Right lobe of liver (tissue), 6 donors: Measurements from ENCODE around the gene ZNF134. TPM values are rescaled to one million over a fixed set of nuclear protein-coding genes. Genes with fewer than 3 reads are reported as not detected.

Source experiments
- ATAC-seq, 4 donors: fragments of 200-7000 bp; cut with Tn5 transposase; one replicate each; pipeline ENCODE4 v1.9.1; 2020; ENCODE audit warnings: mild to moderate bottlenecking in 4 of 4, moderate library complexity in 4 of 4
- DNase-seq, 3 donors: peaks; one replicate each; pipeline ENCODE4 v3.0.0-alpha.2; 2020
- H3K27ac ChIP-seq, 3 donors: fragments of 200-600 bp; one replicate each; pipeline ENCODE4 v1.8.0; 2022
- H3K27me3 ChIP-seq, 2 donors: fragments of 200-600 bp; one replicate each; pipeline ENCODE4 v1.8.0; 2022
- H3K36me3 ChIP-seq, 4 donors: fragments of 200-600 bp; sonication (generic) in 1 of 4; one replicate each; pipeline versions ENCODE4 v1.5.1 to v1.8.0; 2017 to 2022; ENCODE audit warnings: control low read depth in 1 of 4
- H3K4me1 ChIP-seq, 4 donors: fragments of 200-600 bp; sonication (generic) in 1 of 4; one replicate each; pipeline versions ENCODE4 v1.5.1 to v1.8.0; 2017 to 2022; ENCODE audit warnings: control low read depth in 1 of 4
- H3K4me3 ChIP-seq, 3 donors: fragments of 200-600 bp; one replicate each; pipeline ENCODE4 v1.8.0; 2022
- H3K9me3 ChIP-seq, 4 donors: fragments of 200-600 bp; sonication (generic) in 1 of 4; one replicate each; pipeline versions ENCODE4 v1.5.1 to v1.8.0; 2017 to 2022; ENCODE audit warnings: control low read depth in 1 of 4
- POLR2A ChIP-seq: fragments of 450-650 bp; IDR thresholded peaks from one replicate; pipeline ENCODE4 v1.6.1; 2017; ENCODE audit warnings: antibody characterized with exemption, mild to moderate bottlenecking
- WGBS: methylation state at CpG from one replicate; pipeline ENCODE4 v1.1.6; 2018; ENCODE audit warnings: low coverage, low lambda C conversion rate; ENCODE audit not compliant: insufficient coverage; ENCODE audit errors: missing lambda C conversion rate; 5-methylcytosine and 5-hydroxymethylcytosine counted together
- intact Hi-C, 2 donors: fragments of 100-400 bp; cut with DNase I; formaldehyde crosslinking; loops; one replicate each; pipeline versions ENCODE4 v1.11.2 to v1.14.1; 2022
- total RNA-seq, 6 experiments: library from RNA; depleted of rRNA in 2 of 6; stranded (reverse); fragments of >200 nt in 2 of 6; fragmentation: NEBNext Ultra II Directional in 3 of 6; extraction: Animal tissue kit (Norgen Biotek cat#: 25700) in 3 of 6; gene quantifications; one replicate each; pipeline versions ENCODE4 v1.1.0 to v1.2.4, GENCODE V29; 2016 to 2023
- TF ChIP-seq, protein P1 (sequence below), 4 donors: fragments of 200-600 bp in 3 of 4; fragments of 450-650 bp in 1 of 4; IDR thresholded peaks; one replicate each; pipeline versions ENCODE4 v1.5.1 to v1.8.0; 2016 to 2022; ENCODE audit warnings: antibody characterized with exemption in 4 of 4, mild to moderate bottlenecking in 2 of 4
- donor health status: DM: no; HTN: yes; CAD: no.
- donor health status: DM: no; HTN: no; CAD: no.
- donor health status: DM: no; HTN: no; CAD: no.
- donor health status: DM: no; HTN: yes; CAD: no.
- donor health status: DM: no; HTN: yes; CAD: no.

ZNF134 gene
- total RNA-seq, 6 experiments from 2014 or later = 3.6 to 8.9 (median 5.0) TPM

DNA sequence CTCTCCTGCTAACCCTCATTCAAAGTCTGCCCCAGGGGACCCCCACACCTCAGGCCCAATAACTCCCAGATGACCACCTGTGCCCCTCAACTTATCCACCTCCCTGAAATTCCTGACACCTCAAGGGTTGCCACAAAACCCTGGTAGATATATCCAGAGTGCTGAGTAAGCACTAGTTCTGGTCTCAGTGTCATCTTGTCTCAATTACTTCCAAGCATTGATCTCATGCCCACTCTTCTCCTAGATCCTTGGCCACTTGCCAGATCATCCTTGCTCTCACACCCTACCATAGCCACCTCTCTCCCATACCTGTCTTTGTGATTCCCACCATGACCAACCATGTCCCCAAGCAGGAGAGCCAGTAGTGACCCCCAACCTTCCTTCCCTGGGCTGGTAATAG, 37.4 kb upstream of the ZNF134 start:
- no peak for TF ChIP-seq POLR2A
- TF ChIP-seq, protein P1, sequence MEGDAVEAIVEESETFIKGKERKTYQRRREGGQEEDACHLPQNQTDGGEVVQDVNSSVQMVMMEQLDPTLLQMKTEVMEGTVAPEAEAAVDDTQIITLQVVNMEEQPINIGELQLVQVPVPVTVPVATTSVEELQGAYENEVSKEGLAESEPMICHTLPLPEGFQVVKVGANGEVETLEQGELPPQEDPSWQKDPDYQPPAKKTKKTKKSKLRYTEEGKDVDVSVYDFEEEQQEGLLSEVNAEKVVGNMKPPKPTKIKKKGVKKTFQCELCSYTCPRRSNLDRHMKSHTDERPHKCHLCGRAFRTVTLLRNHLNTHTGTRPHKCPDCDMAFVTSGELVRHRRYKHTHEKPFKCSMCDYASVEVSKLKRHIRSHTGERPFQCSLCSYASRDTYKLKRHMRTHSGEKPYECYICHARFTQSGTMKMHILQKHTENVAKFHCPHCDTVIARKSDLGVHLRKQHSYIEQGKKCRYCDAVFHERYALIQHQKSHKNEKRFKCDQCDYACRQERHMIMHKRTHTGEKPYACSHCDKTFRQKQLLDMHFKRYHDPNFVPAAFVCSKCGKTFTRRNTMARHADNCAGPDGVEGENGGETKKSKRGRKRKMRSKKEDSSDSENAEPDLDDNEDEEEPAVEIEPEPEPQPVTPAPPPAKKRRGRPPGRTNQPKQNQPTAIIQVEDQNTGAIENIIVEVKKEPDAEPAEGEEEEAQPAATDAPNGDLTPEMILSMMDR (IDR thresholded peaks at IDR 0.05) = no peak
- intact Hi-C loops = no loop called here
- H3K4me1 ChIP-seq = peaks cover 0 to 6% (median 0%) of the 10 kb centered on the region in 4 donors
- peaks cover 0 to 35% (median 12%) of the 10 kb centered on the region in 4 donors for H3K9me3 ChIP-seq
- ATAC-seq (no peak), DNase-seq (no peak)
- H3K4me3 ChIP-seq = no peak overlapping the region
- no peak overlapping the region for H3K27ac ChIP-seq
- H3K27me3 ChIP-seq = no peaks in the 10 kb centered on the region
- peaks cover 0 to 38% (median 11%) of the 10 kb centered on the region in 4 donors for H3K36me3 ChIP-seq

DNA sequence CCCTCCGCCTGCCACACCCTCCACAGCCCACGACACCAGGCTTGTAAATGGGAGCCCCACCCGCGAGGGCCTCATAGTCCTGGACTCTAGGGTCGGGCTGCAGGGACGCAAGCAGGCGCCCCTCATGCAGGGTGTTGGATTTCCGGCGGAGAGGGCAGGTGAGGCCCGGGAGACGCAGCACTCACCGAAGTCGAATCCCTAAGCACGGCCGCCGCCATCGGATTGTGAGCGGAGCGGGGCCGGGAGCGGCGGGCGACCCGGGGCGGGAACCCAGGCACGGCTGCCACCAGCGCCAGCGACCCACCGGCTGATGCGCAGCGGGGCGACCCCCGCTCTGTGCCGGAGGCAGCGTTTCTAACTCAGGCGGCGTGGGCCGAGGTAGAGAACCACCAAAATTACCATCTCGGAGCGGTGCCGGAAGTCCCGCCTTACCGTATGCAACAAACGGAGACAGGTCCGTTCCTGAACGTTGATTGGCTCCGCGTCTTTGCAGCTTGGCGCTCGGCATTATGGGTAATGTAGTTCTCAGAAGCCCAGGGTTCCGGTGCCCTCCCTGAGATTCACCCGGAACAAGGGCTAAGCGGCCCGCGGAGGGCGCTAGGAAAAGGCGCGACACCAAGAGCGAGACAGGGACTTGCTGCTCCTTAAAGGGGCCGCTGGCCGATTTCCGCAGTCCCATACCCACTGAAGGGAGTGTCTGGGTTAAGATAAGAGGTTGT, 35.4 kb upstream of the ZNF134 start, which contains the start of gene ZNF416:
ZNF416 (minus strand) TSS at position 425 of the 719 bp plus-strand sequence; CDS start at position 218, 207 bp downstream.
- peak; percentile 94 to 98 (median 98) for DNase-seq
- H3K27ac ChIP-seq = peak within 1 kb of the TSS in 1 of 3 donors; percentile 48
- peak within 1 kb of the TSS; percentile 96 to 100 (median 96) for H3K4me3 ChIP-seq
- H3K27me3 ChIP-seq = no peaks in the 10 kb centered on the region
- 0% methylated on average over 14 of the region's 62 CpGs for WGBS
- H3K36me3 ChIP-seq = peaks cover 0 to 22% (median 7%) of the 10 kb centered on the region in 4 donors
- TF ChIP-seq POLR2A = no peak
- TF ChIP-seq, protein P1 (IDR thresholded peaks at IDR 0.05) = peak in 3 of 4 donors; percentile 11 to 23 (median 19)
- H3K9me3 ChIP-seq = peaks cover 0 to 15% (median 7%) of the 10 kb centered on the region in 4 donors
- peak; percentile 98 to 100 (median 100) for ATAC-seq
- H3K4me1 ChIP-seq = peaks cover 0 to 6% (median 0%) of the 10 kb centered on the region in 4 donors
- intact Hi-C loops = no loop called here

DNA sequence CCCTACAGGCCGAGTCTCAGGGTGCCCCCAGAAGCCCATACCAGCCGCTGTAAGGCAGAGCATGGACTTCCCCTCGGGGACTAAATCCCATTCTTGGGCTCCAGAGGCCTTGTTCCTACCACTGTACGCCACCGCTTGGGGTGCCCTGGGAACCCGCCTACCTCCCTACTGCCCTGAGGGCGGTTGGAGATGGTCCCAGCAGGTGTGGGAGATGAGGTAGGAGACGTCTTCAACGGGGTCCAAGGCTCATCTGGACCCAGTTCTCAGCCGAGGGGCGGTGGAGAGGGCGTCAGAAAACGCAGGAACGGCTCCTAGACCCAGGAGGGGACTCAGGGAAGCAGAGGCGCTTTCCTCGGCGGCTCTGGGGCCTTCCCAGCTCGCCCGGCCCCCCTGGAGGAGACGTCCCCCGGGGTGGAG, 30.9 kb upstream of the ZNF134 start:
- Histone ChIP-seq H3K4me1 (peaks cover 0 to under 1% (median 0%) of the 10 kb centered on the region in 4 donors), H3K36me3 (no peaks in the 10 kb centered on the region), H3K9me3 (peaks cover 0 to 3% (median 0%) of the 10 kb centered on the region in 4 donors), H3K4me3 (no peak overlapping the region), H3K27me3 (no peaks in the 10 kb centered on the region), H3K27ac (no peak overlapping the region)
- WGBS = 34% methylated on average over 8 of the region's 21 CpGs
- TF ChIP-seq, protein P1 (IDR thresholded peaks at IDR 0.05) = no peak
- TF ChIP-seq POLR2A = no peak
- ATAC-seq (no peak), DNase-seq (peak in 1 of 3 donors; percentile 44)
- intact Hi-C loops = no loop called here

DNA sequence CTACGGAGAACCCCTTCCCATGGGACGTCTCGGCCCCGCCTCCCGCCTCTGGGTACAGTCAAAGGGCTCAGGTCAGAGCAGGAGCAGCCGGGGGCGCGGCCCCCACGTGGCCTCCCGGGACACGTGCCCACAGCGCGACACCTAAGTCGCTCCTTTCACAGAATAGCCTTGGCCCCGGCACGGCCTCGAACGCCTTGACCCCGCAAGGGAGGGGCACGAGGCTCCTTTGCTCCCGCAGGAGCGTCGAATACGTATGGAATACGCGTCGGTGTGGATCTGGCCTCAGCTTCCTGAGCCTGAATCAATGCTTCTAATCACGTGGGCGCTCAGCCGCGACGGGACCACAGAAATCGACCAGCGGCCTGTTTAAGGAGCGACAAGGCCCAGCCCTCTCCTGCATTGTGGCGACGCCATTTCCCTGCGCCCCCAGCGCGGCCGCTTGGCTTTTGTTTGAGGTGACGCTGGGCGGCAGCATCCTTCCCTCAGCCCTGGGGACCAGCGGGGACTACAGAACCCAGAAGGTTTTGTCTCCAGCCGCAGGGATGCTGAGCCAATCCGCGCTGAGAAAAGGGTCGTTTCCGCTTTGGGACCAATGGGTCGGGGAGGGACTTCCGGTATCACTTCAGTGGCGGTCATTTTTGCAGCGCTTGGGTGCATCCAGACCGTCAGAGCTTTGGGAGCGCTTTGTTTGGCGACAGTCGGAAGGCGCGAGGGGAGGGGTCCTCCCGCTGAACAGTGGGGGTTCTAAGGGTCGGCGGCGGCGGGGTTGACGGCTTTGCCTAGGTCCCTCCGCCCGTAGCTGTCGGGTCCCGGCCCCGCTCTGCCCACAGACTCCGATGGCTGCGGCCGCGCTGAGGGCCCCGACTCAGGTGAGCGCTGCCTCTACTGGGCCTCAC, 30.3 kb upstream of the ZNF134 start, which contains the start of gene ZIK1:
ZIK1 (plus strand) TSS at position 625 of the 896 bp plus-strand sequence; CDS start at position 837, 212 bp downstream.
- DNase-seq = peak; percentile 71 to 83 (median 78)
- 2% methylated on average over 22 of the region's 76 CpGs for WGBS
- TF ChIP-seq, protein P1 (IDR thresholded peaks at IDR 0.05) = no peak
- no peak for TF ChIP-seq POLR2A
- peak; percentile 78 to 89 (median 84) for ATAC-seq
- Histone ChIP-seq H3K9me3 (peaks cover 0 to 3% (median 0%) of the 10 kb centered on the region in 4 donors), H3K36me3 (no peaks in the 10 kb centered on the region), H3K4me1 (no peaks in the 10 kb centered on the region), H3K27ac (no peak within 1 kb of the TSS), H3K4me3 (peak within 1 kb of the TSS; percentile 38 to 55 (median 48)), H3K27me3 (no peaks in the 10 kb centered on the region)
- intact Hi-C loops = no loop called here
